Activated gamma-delta T cell treated with Interleukin-2 at 50 U/mL for 16 hours (primary cell): Measurements from ENCODE around the gene TBC1D1.

Source experiments
- DNase-seq: peaks from one replicate; pipeline ENCODE4 v3.0.0-alpha.2; 2020

TBC1D1 gene

DNA sequence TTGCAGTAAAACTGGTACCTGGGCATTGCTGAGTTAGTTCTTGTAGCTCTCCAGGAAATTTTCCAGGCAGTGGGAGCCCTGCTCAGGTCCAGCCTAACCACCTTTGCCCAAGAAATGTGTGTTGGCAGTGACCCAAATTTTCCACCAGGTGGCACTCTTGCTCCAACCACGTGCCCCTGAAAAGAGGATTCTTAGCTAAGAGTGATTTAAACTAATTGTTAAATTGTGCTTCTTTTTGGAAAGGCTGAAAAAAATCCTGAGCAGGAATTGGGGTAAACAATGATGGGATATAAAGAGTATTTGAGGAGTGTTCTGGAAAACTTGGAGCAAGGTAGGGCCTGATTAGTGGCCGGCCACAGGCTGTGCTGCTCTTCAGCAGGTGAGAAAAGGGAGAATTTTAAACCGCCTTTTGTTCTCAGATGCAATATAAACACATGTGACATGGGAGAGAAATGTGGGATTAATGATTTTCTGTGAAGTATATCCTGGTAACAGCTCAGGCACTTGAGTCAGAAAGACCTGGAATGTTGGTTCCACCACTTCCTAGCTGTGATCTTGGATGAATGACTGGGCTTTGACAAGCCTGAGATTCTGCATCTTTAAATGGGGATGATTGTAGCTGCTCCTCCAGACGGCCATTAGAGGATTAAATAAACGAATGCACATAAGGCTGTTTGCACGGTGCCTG is 288.9 kb downstream of the TBC1D1 start:
- peak; percentile 72 for DNase-seq

DNA sequence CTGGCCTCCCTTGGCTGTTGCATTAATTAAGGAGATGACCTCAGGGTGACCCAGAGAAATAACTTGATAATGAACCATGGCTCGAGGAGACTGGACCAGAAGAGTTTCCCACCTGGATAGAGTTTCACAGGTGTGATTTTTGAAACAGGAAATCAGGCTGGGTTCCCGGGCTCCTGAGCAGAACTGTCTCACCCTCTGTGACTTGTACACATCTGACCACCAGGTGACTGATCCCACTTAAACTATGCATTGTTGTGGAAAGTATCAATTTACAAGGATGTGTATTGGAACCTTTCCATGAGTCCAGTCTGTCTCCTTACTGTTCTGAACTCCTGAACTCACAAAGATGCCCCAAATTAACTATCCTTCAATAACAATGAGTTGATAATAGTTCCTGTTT is 289.6 kb downstream of the TBC1D1 start:
- DNase-seq = no peak

DNA sequence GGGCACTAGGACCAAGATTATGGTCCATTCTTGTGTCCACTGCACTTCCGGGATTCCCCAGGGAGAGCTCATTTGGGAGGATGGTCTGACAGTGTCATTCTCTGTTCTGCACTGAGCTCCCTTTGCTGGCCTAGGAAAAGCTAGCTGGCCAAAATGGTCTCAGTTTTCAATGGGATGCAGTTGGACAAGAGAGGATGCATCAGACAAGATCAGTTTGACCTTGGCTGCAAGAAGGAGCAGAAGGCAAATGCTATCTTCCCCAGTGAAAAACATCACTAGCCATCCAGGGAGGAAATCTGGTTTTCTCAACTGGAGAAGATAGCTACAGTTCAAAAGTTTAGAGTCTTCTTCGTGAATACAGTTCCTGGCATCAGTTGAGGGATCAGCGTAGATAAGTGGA is 290.4 kb downstream of the TBC1D1 start:
- DNase-seq = no peak

DNA sequence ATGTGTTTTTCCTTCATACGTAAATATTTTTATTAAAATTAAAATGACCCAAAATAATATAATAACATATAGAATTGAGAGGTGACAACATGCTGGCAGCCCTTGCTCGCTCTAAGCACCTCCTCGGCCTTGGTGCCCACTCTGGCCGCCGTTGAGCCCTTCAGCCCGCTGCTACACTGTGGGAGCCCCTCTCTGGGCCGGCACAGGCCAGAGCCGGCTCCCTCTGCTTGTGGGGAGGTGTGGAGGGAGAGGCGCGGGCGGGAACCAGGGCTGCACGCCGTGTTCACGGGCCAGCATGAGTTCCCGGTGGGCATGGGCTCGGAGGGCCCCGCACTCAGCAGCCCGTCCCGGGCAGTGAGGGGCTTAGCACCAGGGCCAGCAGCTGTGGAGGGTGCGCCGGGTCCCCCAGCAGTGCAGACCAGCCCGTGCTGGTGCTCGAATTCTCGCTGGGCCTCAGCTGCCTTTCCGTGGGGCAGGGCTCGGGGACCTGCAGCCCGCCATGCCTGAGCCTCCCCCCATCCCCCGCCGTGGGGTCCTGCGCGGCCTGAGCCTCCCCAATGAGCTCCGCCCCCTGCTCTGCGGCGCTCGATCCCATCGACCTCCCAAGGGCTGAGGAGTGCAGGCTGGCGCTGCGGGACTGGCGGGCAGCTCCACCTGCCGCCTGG is 291.6 kb downstream of the TBC1D1 start:
- no peak for DNase-seq

DNA sequence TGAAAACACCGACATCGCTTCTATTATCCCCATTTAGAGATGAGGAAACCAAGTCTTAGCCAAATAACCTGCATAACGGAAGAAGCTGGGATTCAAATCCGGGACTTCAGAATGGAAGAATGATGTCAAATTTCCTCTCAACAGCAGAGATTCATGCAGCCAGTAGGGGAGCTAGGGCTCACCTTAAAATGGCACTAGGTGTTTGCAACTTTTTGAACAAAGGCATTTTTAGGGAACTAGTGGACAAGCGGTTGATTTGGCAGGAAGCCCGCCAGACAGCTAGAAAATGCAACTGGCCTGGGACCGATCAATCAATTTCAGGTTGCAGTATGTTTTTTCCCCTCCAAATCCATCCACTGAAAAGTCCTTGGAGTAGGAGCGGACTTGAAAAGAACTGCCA is 293.5 kb downstream of the TBC1D1 start:
- DNase-seq = no peak

DNA sequence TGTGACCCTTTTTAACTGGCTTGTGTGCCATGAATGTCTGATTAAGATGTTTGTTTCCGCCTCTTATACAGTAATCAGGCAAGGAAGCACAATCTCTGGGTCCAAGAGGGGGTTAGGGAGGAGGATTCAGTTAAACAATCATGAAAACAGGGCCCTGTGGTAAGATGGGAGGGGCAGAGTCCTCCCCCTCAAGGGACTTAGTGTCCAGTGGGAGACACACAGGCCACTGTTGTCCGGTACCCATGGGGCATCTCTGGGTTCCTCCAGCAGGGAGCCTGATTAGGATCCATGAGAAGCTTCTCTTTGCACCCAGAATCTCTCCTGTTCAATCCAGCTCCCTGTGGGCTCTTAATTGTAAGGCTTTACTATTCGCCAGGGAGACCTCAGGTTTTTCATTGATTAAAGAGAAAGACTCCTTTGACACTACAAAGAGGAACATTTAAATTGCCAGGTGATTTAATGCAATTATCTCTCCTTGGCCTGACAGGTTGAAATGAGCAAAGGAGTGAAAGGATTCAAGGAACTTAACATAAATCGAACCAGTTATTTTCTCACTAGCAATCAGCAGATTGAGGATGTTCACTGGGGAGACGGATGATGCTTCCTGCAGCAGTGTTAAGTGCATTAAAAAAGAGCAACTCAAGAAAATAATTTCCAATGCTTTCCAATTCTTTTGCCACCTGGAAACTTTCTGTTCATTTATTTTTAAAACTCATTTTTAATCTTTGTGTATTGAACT is 294.7 kb downstream of the TBC1D1 start:
- no peak for DNase-seq

DNA sequence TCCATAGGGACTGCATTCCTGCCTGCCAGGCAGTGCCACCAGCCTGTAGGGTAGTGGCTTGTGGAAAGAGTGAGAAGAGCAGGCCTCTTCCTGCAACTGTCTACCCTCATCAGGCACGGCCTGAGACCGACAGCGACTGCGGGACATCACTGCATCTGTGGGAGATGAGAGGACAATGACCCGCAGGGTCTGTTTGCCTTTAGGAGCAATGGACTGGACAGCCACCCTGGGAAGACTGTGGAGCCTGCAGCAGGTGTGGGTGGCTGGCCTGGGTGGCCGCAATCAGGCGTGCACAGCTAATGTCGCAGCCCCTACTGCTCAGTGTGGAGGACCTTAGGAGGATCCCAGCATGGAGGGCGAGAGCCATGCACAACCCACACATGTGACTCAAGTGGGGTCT is 297.3 kb downstream of the TBC1D1 start:
- no peak for DNase-seq

DNA sequence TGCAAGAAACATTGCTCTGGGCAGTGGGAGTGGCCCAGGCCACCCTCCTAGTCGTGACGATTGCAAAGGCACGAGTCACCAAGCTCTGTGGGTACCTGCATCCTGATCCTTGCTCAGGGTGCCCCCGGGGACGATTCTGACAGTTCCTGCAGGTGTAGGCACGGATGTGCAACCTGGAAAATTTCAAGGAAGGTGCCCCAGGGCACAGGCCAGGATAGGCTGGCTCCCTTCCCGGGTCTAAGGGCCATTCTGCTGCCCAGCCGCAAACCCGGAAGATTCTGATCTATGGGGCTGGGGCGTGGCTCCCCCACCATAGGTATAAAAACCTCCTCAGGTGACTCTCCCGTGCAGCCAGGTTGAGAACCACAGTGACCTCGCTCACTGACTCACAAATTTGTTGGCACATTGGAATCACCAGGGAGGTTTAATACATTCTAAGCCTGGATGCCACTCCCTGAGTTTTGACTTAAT is 297.8 kb downstream of the TBC1D1 start:
- no peak for DNase-seq
